ENCODE data around the gene TM9SF1. TPM values are rescaled to one million over a fixed set of nuclear protein-coding genes. Genes with fewer than 3 reads are reported as not detected.
A peak's percentile ranks its signal among the peaks of the same experiment; 100 is the strongest.

Gene TM9SF1
- total and polyA plus RNA-seq, 2 of the 13 experiments (the other 11 are each of a cell fraction or from before 2014, with no cell fraction given), result 83.2 to 110 TPM

DNA sequence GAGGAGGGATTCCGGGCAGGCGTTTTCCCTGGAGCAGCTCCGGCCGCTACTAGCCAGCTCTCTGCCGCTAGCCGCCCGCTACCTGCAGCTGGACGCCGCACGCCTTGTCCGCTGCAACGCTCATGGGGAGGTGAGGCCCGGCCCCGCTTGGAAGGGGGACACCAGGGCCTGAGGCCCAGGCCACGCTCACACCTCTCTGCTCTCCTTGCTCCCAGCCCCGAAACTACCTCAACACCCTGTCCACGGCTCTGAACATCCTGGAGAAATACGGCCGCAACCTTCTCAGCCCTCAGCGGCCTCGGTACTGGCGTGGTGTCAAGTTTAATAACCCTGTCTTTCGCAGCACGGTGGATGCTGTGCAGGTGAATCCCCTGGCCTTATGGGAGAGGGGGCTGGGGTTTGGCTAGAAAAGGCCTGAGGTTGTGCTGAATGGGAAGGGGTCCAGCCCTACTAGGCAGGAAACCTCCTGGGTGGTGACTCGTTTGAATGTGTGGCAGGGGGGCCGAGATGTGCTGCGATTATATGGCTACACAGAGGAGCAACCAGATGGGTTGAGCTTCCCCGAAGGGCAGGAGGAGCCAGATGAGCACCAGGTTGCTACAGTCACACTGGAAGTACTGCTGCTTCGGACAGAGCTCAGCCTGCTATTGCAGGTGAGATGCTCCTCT is 47.3 kb downstream of the TM9SF1 start (continued):
- peak; percentile 75 for TF ChIP-seq ZNF781 (CRISPR knock-in tag; IDR thresholded peaks at IDR 0.05; ENCODE audit: borderline replicate concordance, not compliant biosample characterization)
- TF ChIP-seq ZFX (CRISPR knock-in tag; IDR thresholded peaks at IDR 0.05; ENCODE audit: low read depth), result peak; percentile 89
- TF ChIP-seq SP5 (CRISPR knock-in tag; IDR thresholded peaks at IDR 0.05; ENCODE audit: borderline replicate concordance, low read depth), result no peak
- TF ChIP-seq SRY (CRISPR knock-in tag; IDR thresholded peaks at IDR 0.05), result no peak
- TF ChIP-seq, protein P1, sequence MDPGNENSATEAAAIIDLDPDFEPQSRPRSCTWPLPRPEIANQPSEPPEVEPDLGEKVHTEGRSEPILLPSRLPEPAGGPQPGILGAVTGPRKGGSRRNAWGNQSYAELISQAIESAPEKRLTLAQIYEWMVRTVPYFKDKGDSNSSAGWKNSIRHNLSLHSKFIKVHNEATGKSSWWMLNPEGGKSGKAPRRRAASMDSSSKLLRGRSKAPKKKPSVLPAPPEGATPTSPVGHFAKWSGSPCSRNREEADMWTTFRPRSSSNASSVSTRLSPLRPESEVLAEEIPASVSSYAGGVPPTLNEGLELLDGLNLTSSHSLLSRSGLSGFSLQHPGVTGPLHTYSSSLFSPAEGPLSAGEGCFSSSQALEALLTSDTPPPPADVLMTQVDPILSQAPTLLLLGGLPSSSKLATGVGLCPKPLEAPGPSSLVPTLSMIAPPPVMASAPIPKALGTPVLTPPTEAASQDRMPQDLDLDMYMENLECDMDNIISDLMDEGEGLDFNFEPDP (CRISPR knock-in tag; conservative IDR thresholded peaks at IDR 0.05), result no peak
- TF ChIP-seq, protein P2, sequence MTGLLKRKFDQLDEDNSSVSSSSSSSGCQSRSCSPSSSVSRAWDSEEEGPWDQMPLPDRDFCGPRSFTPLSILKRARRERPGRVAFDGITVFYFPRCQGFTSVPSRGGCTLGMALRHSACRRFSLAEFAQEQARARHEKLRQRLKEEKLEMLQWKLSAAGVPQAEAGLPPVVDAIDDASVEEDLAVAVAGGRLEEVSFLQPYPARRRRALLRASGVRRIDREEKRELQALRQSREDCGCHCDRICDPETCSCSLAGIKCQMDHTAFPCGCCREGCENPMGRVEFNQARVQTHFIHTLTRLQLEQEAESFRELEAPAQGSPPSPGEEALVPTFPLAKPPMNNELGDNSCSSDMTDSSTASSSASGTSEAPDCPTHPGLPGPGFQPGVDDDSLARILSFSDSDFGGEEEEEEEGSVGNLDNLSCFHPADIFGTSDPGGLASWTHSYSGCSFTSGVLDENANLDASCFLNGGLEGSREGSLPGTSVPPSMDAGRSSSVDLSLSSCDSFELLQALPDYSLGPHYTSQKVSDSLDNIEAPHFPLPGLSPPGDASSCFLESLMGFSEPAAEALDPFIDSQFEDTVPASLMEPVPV (CRISPR knock-in tag; IDR thresholded peaks at IDR 0.05), result peak; percentile 78; the same call in 1 of the 2 replicates
- peak; percentile 89; the same call in 1 of the 2 replicates for TF ChIP-seq ZNF101 (CRISPR knock-in tag; IDR thresholded peaks at IDR 0.05; ENCODE audit: borderline replicate concordance, low read depth)
- TF ChIP-seq, protein P3, sequence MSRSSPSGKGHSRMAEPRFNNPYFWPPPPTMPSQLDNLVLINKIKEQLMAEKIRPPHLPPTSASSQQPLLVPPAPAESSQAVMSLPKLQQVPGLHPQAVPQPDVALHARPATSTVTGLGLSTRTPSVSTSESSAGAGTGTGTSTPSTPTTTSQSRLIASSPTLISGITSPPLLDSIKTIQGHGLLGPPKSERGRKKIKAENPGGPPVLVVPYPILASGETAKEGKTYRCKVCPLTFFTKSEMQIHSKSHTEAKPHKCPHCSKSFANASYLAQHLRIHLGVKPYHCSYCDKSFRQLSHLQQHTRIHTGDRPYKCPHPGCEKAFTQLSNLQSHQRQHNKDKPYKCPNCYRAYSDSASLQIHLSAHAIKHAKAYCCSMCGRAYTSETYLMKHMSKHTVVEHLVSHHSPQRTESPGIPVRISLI (CRISPR knock-in tag; IDR thresholded peaks at IDR 0.05; ENCODE audit: borderline replicate concordance), result peak; percentile 49; the same call in 1 of the 2 replicates
- peak; percentile 69 for TF ChIP-seq ZNF839 (CRISPR knock-in tag; IDR thresholded peaks at IDR 0.05; ENCODE audit: borderline replicate concordance)
- TF ChIP-seq ESRRA (CRISPR knock-in tag; IDR thresholded peaks at IDR 0.05; ENCODE audit: low read depth), result 0 out of 2 replicates have a peak, but pooled peaks have one; percentile 26
- TF ChIP-seq NFE2 (CRISPR knock-in tag; IDR thresholded peaks at IDR 0.05), result no peak
- no peak for TF ChIP-seq ZNF557 (CRISPR knock-in tag; IDR thresholded peaks at IDR 0.05)
- no peak for TF ChIP-seq SETDB1 (CRISPR knock-in tag; IDR thresholded peaks at IDR 0.05; ENCODE audit: borderline replicate concordance)
- TF ChIP-seq, protein P4, sequence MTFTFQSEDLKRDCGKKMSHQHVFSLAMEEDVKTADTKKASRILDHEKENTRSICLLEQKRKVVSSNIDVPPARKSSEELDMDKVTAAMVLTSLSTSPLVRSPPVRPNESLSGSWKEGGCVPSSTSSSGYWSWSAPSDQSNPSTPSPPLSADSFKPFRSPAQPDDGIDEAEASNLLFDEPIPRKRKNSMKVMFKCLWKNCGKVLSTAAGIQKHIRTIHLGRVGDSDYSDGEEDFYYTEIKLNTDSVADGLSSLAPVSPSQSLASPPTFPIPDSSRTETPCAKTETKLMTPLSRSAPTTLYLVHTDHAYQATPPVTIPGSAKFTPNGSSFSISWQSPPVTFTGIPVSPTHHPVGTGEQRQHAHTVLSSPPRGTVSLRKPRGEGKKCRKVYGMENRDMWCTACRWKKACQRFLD (CRISPR knock-in tag; IDR thresholded peaks at IDR 0.05; ENCODE audit: borderline replicate concordance), result peak; percentile 47; the same call in 1 of the 2 replicates
- peak; percentile 53; the same call in 1 of the 2 replicates for TF ChIP-seq RFXAP (CRISPR knock-in tag; IDR thresholded peaks at IDR 0.05; ENCODE audit: borderline replicate concordance)
- TF ChIP-seq ZNF484 (CRISPR knock-in tag; IDR thresholded peaks at IDR 0.05; ENCODE audit: borderline replicate concordance, low read depth), result peak; percentile 83; the same call in 1 of the 2 replicates
- TF ChIP-seq, protein P5, sequence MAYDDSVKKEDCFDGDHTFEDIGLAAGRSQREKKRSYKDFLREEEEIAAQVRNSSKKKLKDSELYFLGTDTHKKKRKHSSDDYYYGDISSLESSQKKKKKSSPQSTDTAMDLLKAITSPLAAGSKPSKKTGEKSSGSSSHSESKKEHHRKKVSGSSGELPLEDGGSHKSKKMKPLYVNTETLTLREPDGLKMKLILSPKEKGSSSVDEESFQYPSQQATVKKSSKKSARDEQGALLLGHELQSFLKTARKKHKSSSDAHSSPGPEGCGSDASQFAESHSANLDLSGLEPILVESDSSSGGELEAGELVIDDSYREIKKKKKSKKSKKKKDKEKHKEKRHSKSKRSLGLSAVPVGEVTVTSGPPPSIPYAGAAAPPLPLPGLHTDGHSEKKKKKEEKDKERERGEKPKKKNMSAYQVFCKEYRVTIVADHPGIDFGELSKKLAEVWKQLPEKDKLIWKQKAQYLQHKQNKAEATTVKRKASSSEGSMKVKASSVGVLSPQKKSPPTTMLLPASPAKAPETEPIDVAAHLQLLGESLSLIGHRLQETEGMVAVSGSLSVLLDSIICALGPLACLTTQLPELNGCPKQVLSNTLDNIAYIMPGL (CRISPR knock-in tag; IDR thresholded peaks at IDR 0.05; ENCODE audit: borderline replicate concordance in 1 of 2, low read depth in 1 of 2), result peak in 1 of 2 experiments; percentile 20; a peak in 1 of 4 replicates
- peak; percentile 88; the same call in 1 of the 2 replicates for TF ChIP-seq ZNF782 (CRISPR knock-in tag; IDR thresholded peaks at IDR 0.05; ENCODE audit: borderline replicate concordance)
- peak; percentile 94; the same call in 1 of the 2 replicates for TF ChIP-seq IRX3 (CRISPR knock-in tag; IDR thresholded peaks at IDR 0.05; ENCODE audit: borderline replicate concordance, low read depth)
- 0 out of 2 replicates have a peak, but pooled peaks have one; percentile 92 for TF ChIP-seq ZNF660 (CRISPR knock-in tag; IDR thresholded peaks at IDR 0.05; ENCODE audit: borderline replicate concordance, low read depth)
